Hepatocyte (in vitro differentiated cells): Measurements from ENCODE around the gene NLRX1.

ENCODE experiments used
- CTCF ChIP-seq: fragments of 200-600 bp; sonication (generic); IDR thresholded peaks from 2 replicates; pipeline ENCODE4 v1.5.1; 2016; ENCODE audit warnings: antibody characterized with exemption, mild to moderate bottlenecking; ENCODE audit not compliant: poor library complexity
- EZH2 ChIP-seq: fragments of 200-600 bp; sonication (generic); IDR thresholded peaks from 2 replicates; pipeline ENCODE4 v1.6.1; 2016; ENCODE audit warnings: antibody characterized with exemption, mild to moderate bottlenecking, borderline replicate concordance
- EZH2phosphoT487 ChIP-seq: fragments of 200-600 bp; sonication (generic); IDR thresholded peaks from one replicate; pipeline ENCODE4 v1.6.1; 2018; ENCODE audit warnings: antibody characterized with exemption, mild to moderate bottlenecking, low read depth, moderate library complexity; ENCODE audit not compliant: unreplicated experiment, severe bottlenecking

GRCh38 chr11:119196833-119197483, 28.4 kb downstream of the NLRX1 start:
- TF ChIP-seq CTCF = peak; percentile 89
- TF ChIP-seq EZH2 = no peak
- no peak for TF ChIP-seq EZH2phosphoT487
